DOHH2 (cell line): ENCODE results near the gene NAT9.
A peak's percentile ranks its signal among the peaks of the same experiment; 100 is the strongest.

Experiments
- H3F3A ChIP-seq: fragments of 200-600 bp; sonication (generic), shearing (Covaris generic); 2 replicates; pipeline ENCODE4 v1.6.0; 2016; ENCODE audit warnings: antibody characterized with exemption, mild to moderate bottlenecking; ENCODE audit not compliant: control insufficient read depth, insufficient read depth
- H3K27ac ChIP-seq: fragments of 200-600 bp; sonication (generic); 2 replicates; pipeline ENCODE4 v1.5.1; 2014; ENCODE audit warnings: low read depth, mild to moderate bottlenecking, low read length, moderate library complexity
- H3K27me3 ChIP-seq: fragments of 200-600 bp; sonication (generic); 2 replicates; pipeline ENCODE4 v1.6.1; 2014; ENCODE audit warnings: mild to moderate bottlenecking, low read length, mixed read lengths; ENCODE audit not compliant: control insufficient read depth
- H3K36me3 ChIP-seq: fragments of 200-600 bp; sonication (generic); 2 replicates; pipeline ENCODE4 v1.6.1; 2014; ENCODE audit warnings: mild to moderate bottlenecking, low read length, moderate library complexity, mixed read lengths; ENCODE audit not compliant: control insufficient read depth
- H3K4me1 ChIP-seq: fragments of 200-600 bp; sonication (generic); 2 replicates; pipeline ENCODE4 v1.6.1; 2014; ENCODE audit warnings: mild to moderate bottlenecking, low read length, mixed read lengths; ENCODE audit not compliant: control insufficient read depth
- H3K4me2 ChIP-seq: fragments of 200-600 bp; sonication (generic); 2 replicates; pipeline ENCODE4 v1.6.0; 2014; ENCODE audit warnings: mild to moderate bottlenecking, low read length, moderate library complexity
- H3K4me3 ChIP-seq: fragments of 200-600 bp; sonication (generic); 2 replicates; pipeline ENCODE4 v1.5.1; 2014; ENCODE audit warnings: mild to moderate bottlenecking, low read length, mixed read lengths
- H3K79me2 ChIP-seq: fragments of 200-600 bp; sonication (generic); 2 replicates; pipeline ENCODE4 v1.6.1; 2014; ENCODE audit warnings: mild to moderate bottlenecking, low read length, mixed read lengths; ENCODE audit not compliant: control insufficient read depth
- H3K9me2 ChIP-seq: fragments of 200-600 bp; sonication (generic); replicated peaks from 2 replicates; pipeline ENCODE4 v1.6.1; 2014; ENCODE audit warnings: mild to moderate bottlenecking, low read length, mixed read lengths; ENCODE audit not compliant: control insufficient read depth
- H3K9me3 ChIP-seq: fragments of 200-600 bp; sonication (generic); 2 replicates; pipeline ENCODE4 v1.6.1; 2014; ENCODE audit warnings: antibody characterized with exemption, low read length, mixed read lengths; ENCODE audit not compliant: control insufficient read depth, insufficient read depth
- H4K20me1 ChIP-seq: fragments of 200-600 bp; sonication (generic); 2 replicates; pipeline ENCODE4 v1.6.0; 2014; ENCODE audit warnings: low read depth, mild to moderate bottlenecking, antibody characterized with exemption, low read length, moderate library complexity; ENCODE audit not compliant: control insufficient read depth, insufficient read depth
- CTCF ChIP-seq: fragments of 200-600 bp; sonication (generic); IDR thresholded peaks from one replicate; pipeline ENCODE4 v1.5.1; 2014; ENCODE audit warnings: antibody characterized with exemption, mild to moderate bottlenecking, low read depth, low read length; ENCODE audit not compliant: poor library complexity, severe bottlenecking
- EZH2phosphoT487 ChIP-seq: fragments of 200-600 bp; sonication (generic); IDR thresholded peaks from 2 replicates; pipeline ENCODE4 v1.6.1; 2017; ENCODE audit warnings: borderline replicate concordance, mild to moderate bottlenecking, antibody characterized with exemption, low read length, moderate library complexity, mixed read lengths

NAT9 gene

GRCh38 chr17:74742978-74743545 is 33.1 kb downstream of the NAT9 start:
- peaks cover 67% of the 10 kb centered on the region for H3K4me1 ChIP-seq
- peak overlapping the region; percentile 88 for H3K27ac ChIP-seq
- no peaks in the 10 kb centered on the region for H3K79me2 ChIP-seq
- no peaks in the 10 kb centered on the region for H4K20me1 ChIP-seq
- no peaks in the 10 kb centered on the region for H3K36me3 ChIP-seq
- H3K27me3 ChIP-seq = no peaks in the 10 kb centered on the region
- peaks cover 11% of the 10 kb centered on the region for H3F3A ChIP-seq
- no peaks in the 10 kb centered on the region for H3K9me3 ChIP-seq
- H3K4me3 ChIP-seq = peak overlapping the region; percentile 58
- TF ChIP-seq CTCF = no peak
- no peak for TF ChIP-seq EZH2phosphoT487
- peak overlapping the region; percentile 64 for H3K4me2 ChIP-seq
- H3K9me2 ChIP-seq = no peaks in the 10 kb centered on the region

DNA sequence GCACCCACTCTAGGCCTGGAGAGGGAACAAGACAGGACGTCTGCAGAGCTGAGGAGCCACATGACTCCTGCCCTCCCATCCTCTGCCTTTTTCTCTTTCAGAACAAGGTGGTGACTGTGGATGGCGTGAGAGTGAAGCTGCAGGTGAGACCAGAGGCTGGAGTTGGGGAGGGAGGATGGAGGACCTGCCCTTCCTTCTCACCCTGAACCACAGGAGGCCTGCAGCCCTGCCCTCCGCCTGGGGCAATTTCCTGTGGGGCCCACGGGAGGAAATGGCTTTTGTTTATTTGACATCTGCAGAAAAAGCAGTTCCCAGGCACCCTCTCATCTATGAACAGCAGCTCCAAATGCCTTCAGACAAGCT is 34.0 kb downstream of the NAT9 start:
- no peaks in the 10 kb centered on the region for H3K9me2 ChIP-seq
- H3K79me2 ChIP-seq = no peaks in the 10 kb centered on the region
- no peaks in the 10 kb centered on the region for H3K36me3 ChIP-seq
- TF ChIP-seq EZH2phosphoT487 (no peak), CTCF (no peak)
- peak overlapping the region; percentile 64 for H3K4me2 ChIP-seq
- no peaks in the 10 kb centered on the region for H3K27me3 ChIP-seq
- peak overlapping the region; percentile 88 for H3K27ac ChIP-seq
- no peaks in the 10 kb centered on the region for H4K20me1 ChIP-seq
- H3F3A ChIP-seq = peaks cover 11% of the 10 kb centered on the region
- peak overlapping the region; percentile 58 for H3K4me3 ChIP-seq
- peaks cover 70% of the 10 kb centered on the region for H3K4me1 ChIP-seq
- H3K9me3 ChIP-seq = no peaks in the 10 kb centered on the region

GRCh38 chr17:74740641-74741387 is 35.3 kb downstream of the NAT9 start:
- Histone ChIP-seq H3K27ac (no peak overlapping the region), H3K27me3 (no peaks in the 10 kb centered on the region), H3K36me3 (no peaks in the 10 kb centered on the region), H3K4me3 (no peak overlapping the region), H3F3A (peaks cover 11% of the 10 kb centered on the region), H3K4me1 (peaks cover 81% of the 10 kb centered on the region), H3K9me2 (no peaks in the 10 kb centered on the region), H3K79me2 (no peaks in the 10 kb centered on the region), H4K20me1 (no peaks in the 10 kb centered on the region), H3K4me2 (peak overlapping the region; percentile 64; the same call in 1 of the 2 replicates), H3K9me3 (no peaks in the 10 kb centered on the region)
- TF ChIP-seq CTCF (no peak), EZH2phosphoT487 (no peak)
